WERI-Rb-1 (cell line): ENCODE results near the gene MCTP1.

Experiments
- DNase-seq: peaks from one replicate; pipeline ENCODE4 v3.0.0-alpha.2; 2020
- H3K27ac ChIP-seq: fragments of 250-450 bp; sonication (Bioruptor Pico); 2 replicates; pipeline ENCODE4 v1.5.1; 2020; ENCODE audit warnings: mild to moderate bottlenecking, moderate library complexity
- H3K27me3 ChIP-seq: fragments of 250-450 bp; sonication (Bioruptor Pico); 2 replicates; pipeline ENCODE4 v1.5.1; 2021; ENCODE audit warnings: mild to moderate bottlenecking, low read depth, moderate library complexity; ENCODE audit not compliant: insufficient read depth, severe bottlenecking
- H3K36me3 ChIP-seq: fragments of 250-450 bp; sonication (Bioruptor Pico); 2 replicates; pipeline ENCODE4 v1.5.1; 2020; ENCODE audit warnings: mild to moderate bottlenecking, moderate library complexity
- H3K4me3 ChIP-seq: 2 replicates; pipeline ENCODE4 v1.5.1; 2011; ENCODE audit warnings: low read depth, mild to moderate bottlenecking, control low read depth, low read length
- H3K9me3 ChIP-seq: fragments of 250-450 bp; sonication (Bioruptor Pico); 2 replicates; pipeline ENCODE4 v1.5.1; 2021; ENCODE audit warnings: mild to moderate bottlenecking, moderate library complexity; ENCODE audit not compliant: severe bottlenecking
- TF ChIP-seq, protein P1 (sequence below): IDR thresholded peaks from 2 replicates; pipeline ENCODE4 v1.5.1; 2011; ENCODE audit warnings: low read depth, mild to moderate bottlenecking, control low read depth, inconsistent platforms, low read length

MCTP1 gene

DNA sequence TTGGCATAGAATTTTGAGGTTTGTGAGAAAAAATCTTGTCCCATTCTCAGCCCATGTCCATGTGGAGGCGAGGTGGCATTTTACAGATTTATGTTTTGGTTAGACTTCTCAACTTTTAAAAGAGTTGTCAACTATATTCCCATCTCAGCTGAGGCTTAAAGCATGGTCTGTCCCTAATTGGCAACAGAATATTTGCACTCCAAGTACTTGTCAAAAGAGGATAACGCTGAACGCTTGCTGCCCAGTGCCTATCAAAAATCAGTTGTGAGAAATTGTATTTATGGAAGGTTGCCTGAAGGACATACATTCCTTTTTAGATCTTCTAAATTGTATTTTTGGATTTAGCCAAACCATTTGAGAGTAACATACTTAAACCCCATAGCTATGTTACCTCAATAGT lies 464.4 kb downstream of the MCTP1 start:
- no peaks in the 10 kb centered on the region for H3K9me3 ChIP-seq
- H3K27ac ChIP-seq: no peak overlapping the region
- no peaks in the 10 kb centered on the region for H3K27me3 ChIP-seq
- H3K4me3 ChIP-seq: no peak overlapping the region
- H3K36me3 ChIP-seq: no peaks in the 10 kb centered on the region
- no peak for DNase-seq
- TF ChIP-seq, protein P1, sequence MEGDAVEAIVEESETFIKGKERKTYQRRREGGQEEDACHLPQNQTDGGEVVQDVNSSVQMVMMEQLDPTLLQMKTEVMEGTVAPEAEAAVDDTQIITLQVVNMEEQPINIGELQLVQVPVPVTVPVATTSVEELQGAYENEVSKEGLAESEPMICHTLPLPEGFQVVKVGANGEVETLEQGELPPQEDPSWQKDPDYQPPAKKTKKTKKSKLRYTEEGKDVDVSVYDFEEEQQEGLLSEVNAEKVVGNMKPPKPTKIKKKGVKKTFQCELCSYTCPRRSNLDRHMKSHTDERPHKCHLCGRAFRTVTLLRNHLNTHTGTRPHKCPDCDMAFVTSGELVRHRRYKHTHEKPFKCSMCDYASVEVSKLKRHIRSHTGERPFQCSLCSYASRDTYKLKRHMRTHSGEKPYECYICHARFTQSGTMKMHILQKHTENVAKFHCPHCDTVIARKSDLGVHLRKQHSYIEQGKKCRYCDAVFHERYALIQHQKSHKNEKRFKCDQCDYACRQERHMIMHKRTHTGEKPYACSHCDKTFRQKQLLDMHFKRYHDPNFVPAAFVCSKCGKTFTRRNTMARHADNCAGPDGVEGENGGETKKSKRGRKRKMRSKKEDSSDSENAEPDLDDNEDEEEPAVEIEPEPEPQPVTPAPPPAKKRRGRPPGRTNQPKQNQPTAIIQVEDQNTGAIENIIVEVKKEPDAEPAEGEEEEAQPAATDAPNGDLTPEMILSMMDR: no peak

DNA sequence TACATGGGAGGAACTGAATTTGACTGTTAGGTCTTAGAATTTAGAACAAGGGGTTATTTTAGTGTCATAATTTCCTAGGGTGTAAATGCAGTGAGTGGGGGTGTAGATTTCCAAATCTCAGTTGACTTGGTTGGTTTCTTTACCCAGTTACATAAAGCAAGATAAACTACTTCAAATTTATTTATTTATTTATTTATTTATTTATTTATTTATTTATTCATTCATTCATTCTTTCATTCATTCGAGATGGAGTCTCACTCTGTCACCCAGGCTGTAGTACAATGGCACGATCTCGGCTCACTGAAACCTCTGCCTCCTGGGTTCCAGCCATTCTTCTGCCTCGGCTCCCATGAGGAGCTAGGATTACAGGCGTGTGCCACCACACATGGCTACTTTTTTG lies 466.0 kb downstream of the MCTP1 start:
- Histone ChIP-seq H3K4me3 (no peak overlapping the region), H3K27me3 (no peaks in the 10 kb centered on the region), H3K27ac (no peak overlapping the region), H3K36me3 (no peaks in the 10 kb centered on the region), H3K9me3 (no peaks in the 10 kb centered on the region)
- DNase-seq: no peak
- TF ChIP-seq, protein P1: no peak

DNA sequence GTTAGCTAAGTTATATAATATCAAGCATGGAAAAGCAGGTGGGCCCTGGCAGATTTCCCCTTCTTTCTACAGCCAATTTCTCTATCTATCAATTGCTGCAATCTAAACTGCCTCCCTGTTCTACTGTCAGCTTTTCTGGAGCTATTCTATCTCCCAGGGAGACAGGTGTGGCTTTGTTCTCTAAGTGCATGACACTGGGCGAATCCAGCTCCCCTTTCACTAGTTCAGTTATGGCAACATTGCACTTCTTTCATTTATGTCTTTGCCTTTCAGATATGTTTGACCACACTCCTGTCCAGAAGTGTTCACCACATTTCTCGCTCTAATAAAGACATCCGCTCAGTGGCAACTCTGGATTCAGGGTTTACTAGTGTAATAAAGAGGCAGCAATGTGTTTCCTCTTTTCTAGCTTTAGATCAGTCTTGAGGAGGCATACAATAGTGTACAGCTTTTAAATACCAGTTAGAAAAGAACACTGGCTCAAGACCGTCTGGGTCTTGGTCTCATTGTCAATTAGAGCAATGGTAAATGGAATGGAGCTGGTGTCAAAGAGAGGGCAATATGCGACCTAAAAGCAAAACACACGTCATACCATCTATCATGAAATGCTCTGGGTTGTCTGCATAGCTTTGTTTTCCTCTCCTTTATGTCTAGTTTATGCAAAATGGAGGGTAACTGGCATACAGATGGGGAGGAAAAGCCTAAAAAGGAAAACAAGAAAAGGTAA lies 469.4 kb downstream of the MCTP1 start:
- TF ChIP-seq, protein P1: no peak
- no peaks in the 10 kb centered on the region for H3K36me3 ChIP-seq
- H3K27me3 ChIP-seq: no peaks in the 10 kb centered on the region
- H3K4me3 ChIP-seq: no peak overlapping the region
- no peak for DNase-seq
- no peaks in the 10 kb centered on the region for H3K9me3 ChIP-seq
- no peak overlapping the region for H3K27ac ChIP-seq

DNA sequence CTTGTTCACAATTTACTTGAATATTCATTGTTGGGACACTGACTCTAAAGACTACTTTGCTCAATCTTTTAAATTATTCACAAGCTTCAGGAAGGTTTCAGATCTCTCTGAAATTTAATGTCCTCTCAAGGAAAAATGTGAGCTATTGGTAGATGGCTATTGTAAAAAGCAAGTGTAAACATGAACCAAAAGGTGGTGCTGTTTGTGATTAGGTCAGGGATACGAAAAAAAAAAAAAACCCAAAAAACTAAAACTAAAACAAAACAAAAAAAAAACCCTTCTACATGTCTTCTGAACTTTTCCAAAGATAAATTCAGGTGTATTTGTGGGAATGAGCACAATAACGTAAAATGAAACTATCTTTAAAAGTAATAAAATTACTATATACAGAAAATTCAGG lies 472.7 kb downstream of the MCTP1 start:
- H3K4me3 ChIP-seq: no peak overlapping the region
- TF ChIP-seq, protein P1: no peak
- no peaks in the 10 kb centered on the region for H3K36me3 ChIP-seq
- H3K27me3 ChIP-seq: no peaks in the 10 kb centered on the region
- no peak for DNase-seq
- no peaks in the 10 kb centered on the region for H3K9me3 ChIP-seq
- no peak overlapping the region for H3K27ac ChIP-seq

DNA sequence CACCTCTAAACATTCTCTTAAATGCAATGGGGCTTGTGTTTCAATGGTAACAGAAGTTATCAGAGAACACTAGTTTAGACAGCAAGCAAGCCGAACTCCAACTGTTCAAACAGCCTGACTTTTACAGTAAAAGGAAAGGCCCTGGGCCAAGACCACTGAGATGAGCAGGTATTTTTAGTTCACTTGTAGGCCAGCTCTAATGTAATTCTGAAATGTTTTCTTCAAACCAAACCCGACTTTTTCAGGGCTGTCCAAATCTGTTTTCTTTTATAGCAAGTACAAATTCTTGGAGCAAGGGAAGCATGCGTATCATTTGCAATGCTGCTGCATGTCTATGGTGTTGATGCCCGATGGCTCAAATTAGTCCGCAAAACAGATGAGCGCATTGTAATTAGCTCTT lies 473.6 kb downstream of the MCTP1 start:
- Histone ChIP-seq H3K27ac (no peak overlapping the region), H3K27me3 (no peaks in the 10 kb centered on the region), H3K36me3 (no peaks in the 10 kb centered on the region), H3K9me3 (no peaks in the 10 kb centered on the region), H3K4me3 (no peak overlapping the region)
- no peak for DNase-seq
- TF ChIP-seq, protein P1: no peak

DNA sequence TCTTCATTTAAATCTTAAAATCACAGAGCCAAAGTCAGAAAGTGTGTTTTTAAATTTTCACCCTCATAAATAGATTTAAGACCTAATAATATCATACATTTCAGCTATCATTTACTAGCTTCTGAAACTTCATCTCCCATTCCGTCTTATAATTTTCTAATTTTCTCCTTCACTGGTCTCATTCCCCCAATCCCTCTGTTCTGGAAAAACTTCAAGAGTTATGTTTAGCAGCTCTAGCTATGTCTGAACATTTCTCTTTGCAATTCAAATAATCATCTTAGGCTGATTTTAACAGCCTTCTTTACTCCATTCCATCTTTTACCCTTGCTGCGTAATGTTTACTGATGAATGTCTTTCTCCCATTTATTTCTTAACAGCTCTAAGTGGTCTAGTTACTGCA lies 474.0 kb downstream of the MCTP1 start:
- H3K36me3 ChIP-seq: no peaks in the 10 kb centered on the region
- H3K27ac ChIP-seq: no peak overlapping the region
- no peak overlapping the region for H3K4me3 ChIP-seq
- H3K9me3 ChIP-seq: no peaks in the 10 kb centered on the region
- H3K27me3 ChIP-seq: no peaks in the 10 kb centered on the region
- DNase-seq: no peak
- TF ChIP-seq, protein P1: no peak
